Neural progenitor cell (in vitro differentiated cells): ENCODE measurements around the gene SCFD2.

Experiments used
- CTCF ChIP-seq: fragments of 200-600 bp; sonication (generic); IDR thresholded peaks from 2 replicates; pipeline ENCODE4 v1.5.1; 2017; ENCODE audit warnings: antibody characterized with exemption, mild to moderate bottlenecking
- EZH2 ChIP-seq: fragments of 200-600 bp; sonication (generic); IDR thresholded peaks from 2 replicates; pipeline ENCODE4 v1.6.1; 2017; ENCODE audit warnings: antibody characterized with exemption, mild to moderate bottlenecking, moderate library complexity

- TF ChIP-seq CTCF (no peak), EZH2 (no peak)
Measured at GRCh38 chr4:53321984-53322289, 43.9 kb downstream of the SCFD2 start.
